Ishikawa (cell line): ENCODE data around the gene IGDCC3.

ENCODE experiments used
- CEBPB ChIP-seq: IDR thresholded peaks from 2 replicates; pipeline ENCODE4 v1.6.1; 2012
- CREB1 ChIP-seq: IDR thresholded peaks from 2 replicates; pipeline ENCODE4 v1.6.1; 2012; ENCODE audit warnings: low read depth
- EGR1 ChIP-seq: IDR thresholded peaks from 2 replicates; pipeline ENCODE4 v1.6.1; 2012
- EP300 ChIP-seq: IDR thresholded peaks from 2 replicates; pipeline ENCODE4 v1.6.1; 2012; ENCODE audit warnings: borderline replicate concordance
- FOXM1 ChIP-seq: IDR thresholded peaks from 2 replicates; pipeline ENCODE4 v1.6.1; 2012; ENCODE audit warnings: low read depth, borderline replicate concordance
- NFIC ChIP-seq: IDR thresholded peaks from 2 replicates; pipeline ENCODE4 v1.6.1; 2012
- RAD21 ChIP-seq: IDR thresholded peaks from 2 replicates; pipeline ENCODE4 v1.6.1; 2012; ENCODE audit warnings: low read depth
- TAF1 ChIP-seq: IDR thresholded peaks from 2 replicates; pipeline ENCODE4 v1.6.1; 2012; ENCODE audit warnings: low read depth, mild to moderate bottlenecking
- TCF12 ChIP-seq: IDR thresholded peaks from 2 replicates; pipeline ENCODE4 v1.6.1; 2012; ENCODE audit warnings: low read depth
- TEAD4 ChIP-seq: IDR thresholded peaks from 2 replicates; pipeline ENCODE4 v1.6.1; 2012
- YY1 ChIP-seq: IDR thresholded peaks from 2 replicates; pipeline ENCODE4 v1.6.1; 2012; ENCODE audit warnings: low read depth
- ZBTB7A ChIP-seq: IDR thresholded peaks from 2 replicates; pipeline ENCODE4 v1.6.1; 2012; ENCODE audit warnings: low read depth
- TF ChIP-seq, protein P1 (sequence below): IDR thresholded peaks from 2 replicates; pipeline ENCODE4 v1.6.1; 2012
- TF ChIP-seq, protein P2 (sequence below): IDR thresholded peaks from 2 replicates; pipeline ENCODE4 v1.6.1; 2012; ENCODE audit warnings: low read depth, mild to moderate bottlenecking
- TF ChIP-seq, protein P3 (sequence below): IDR thresholded peaks from 2 replicates; pipeline ENCODE4 v1.6.1; 2012

Gene IGDCC3

DNA sequence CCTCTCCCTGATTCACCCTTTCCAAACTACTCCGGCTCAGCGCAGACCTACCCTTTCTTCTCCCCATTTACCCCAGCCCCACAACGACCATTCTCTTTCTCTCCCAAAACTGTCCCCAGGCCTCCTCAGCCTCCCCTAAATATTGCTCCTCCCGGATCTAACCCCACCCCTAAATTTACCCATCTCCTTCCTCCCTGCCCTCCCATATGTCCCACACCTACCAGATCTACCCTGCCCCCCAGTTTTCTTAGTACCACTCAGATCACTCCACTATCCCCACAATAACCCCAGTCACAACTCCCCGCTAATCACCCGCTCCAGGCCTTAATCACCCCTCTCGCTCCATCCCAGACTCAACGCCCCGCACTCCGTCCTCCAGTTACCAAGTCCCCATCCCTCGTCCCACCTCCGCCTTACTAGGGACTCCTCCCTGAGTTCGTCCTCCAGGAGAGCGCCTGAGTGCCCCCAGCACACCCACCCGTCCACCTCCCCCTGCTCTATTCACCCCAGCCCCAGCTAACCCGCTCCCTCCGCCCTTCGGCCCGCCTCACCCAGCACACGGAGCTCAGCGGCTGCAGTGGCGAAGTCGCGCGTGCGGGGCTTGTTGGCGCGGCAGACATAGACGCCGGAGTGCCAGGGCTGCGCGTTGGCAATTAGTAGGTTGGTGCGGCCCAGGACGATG lies 18.6 kb upstream of the IGDCC3 start:
- TF ChIP-seq CEBPB (no peak), YY1 (no peak), FOXM1 (no peak), ZBTB7A (no peak), NFIC (no peak), TCF12 (no peak), EP300 (no peak), CREB1 (no peak), TEAD4 (no peak)
- TF ChIP-seq, protein P1, sequence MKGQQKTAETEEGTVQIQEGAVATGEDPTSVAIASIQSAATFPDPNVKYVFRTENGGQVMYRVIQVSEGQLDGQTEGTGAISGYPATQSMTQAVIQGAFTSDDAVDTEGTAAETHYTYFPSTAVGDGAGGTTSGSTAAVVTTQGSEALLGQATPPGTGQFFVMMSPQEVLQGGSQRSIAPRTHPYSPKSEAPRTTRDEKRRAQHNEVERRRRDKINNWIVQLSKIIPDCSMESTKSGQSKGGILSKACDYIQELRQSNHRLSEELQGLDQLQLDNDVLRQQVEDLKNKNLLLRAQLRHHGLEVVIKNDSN, result no peak
- TF ChIP-seq, protein P2, sequence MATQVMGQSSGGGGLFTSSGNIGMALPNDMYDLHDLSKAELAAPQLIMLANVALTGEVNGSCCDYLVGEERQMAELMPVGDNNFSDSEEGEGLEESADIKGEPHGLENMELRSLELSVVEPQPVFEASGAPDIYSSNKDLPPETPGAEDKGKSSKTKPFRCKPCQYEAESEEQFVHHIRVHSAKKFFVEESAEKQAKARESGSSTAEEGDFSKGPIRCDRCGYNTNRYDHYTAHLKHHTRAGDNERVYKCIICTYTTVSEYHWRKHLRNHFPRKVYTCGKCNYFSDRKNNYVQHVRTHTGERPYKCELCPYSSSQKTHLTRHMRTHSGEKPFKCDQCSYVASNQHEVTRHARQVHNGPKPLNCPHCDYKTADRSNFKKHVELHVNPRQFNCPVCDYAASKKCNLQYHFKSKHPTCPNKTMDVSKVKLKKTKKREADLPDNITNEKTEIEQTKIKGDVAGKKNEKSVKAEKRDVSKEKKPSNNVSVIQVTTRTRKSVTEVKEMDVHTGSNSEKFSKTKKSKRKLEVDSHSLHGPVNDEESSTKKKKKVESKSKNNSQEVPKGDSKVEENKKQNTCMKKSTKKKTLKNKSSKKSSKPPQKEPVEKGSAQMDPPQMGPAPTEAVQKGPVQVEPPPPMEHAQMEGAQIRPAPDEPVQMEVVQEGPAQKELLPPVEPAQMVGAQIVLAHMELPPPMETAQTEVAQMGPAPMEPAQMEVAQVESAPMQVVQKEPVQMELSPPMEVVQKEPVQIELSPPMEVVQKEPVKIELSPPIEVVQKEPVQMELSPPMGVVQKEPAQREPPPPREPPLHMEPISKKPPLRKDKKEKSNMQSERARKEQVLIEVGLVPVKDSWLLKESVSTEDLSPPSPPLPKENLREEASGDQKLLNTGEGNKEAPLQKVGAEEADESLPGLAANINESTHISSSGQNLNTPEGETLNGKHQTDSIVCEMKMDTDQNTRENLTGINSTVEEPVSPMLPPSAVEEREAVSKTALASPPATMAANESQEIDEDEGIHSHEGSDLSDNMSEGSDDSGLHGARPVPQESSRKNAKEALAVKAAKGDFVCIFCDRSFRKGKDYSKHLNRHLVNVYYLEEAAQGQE, result no peak
- TF ChIP-seq, protein P3, sequence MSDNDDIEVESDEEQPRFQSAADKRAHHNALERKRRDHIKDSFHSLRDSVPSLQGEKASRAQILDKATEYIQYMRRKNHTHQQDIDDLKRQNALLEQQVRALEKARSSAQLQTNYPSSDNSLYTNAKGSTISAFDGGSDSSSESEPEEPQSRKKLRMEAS, result no peak

DNA sequence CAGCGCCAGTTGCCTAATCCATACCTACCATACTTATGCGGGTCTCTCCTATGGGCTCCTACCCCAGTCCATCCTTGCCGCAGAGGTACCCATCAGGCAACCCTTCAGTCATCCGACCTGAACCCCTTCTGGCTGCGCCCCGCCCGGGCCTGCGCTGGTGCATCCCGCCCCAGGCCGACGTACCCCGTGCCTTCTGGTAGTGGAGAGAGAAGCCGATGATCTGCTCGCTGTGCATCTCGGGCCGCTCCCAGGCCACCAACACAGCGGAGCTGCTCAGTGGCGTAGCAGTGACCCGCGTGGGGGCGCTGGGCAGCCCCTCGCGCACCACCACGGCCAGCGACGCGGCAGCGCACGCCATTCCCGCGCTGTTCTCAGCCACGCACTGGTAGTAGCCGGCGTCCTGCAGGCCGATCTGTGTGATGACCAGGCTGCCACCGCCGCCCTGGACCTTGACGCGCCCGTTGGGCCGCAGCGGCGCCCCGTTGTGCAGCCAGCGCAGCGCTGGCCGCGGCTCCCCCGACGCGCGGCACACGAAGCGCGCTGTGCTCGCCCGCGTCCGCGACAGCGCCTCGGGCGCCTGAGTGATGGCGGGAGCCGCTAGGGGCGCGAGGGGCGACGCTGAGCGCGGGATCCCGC lies 17.9 kb upstream of the IGDCC3 start:
- TF ChIP-seq TAF1 (no peak), CREB1 (no peak), ZBTB7A (no peak), RAD21 (no peak), TEAD4 (no peak), TCF12 (no peak), EP300 (no peak)
- TF ChIP-seq, protein P1, result no peak

DNA sequence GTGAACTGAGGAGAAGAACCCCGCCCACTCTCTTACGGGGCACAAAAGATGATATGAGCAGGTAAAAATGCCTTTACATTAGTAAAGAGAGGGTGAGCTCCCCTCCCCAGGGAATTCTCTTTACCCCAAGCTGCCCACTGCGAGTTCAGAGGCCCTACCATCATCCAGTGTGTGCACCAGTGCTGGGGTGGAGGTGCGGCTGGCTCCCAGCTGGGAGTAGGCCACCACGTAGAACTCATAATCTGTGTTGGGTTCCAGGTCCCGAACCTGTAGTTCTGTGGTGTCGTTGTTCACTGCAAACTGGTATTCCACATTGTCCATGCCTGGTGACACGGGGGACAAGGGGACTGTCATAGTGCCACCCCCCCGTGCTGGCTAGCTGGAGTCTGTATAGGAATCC lies 17.1 kb upstream of the IGDCC3 start:
- TF ChIP-seq FOXM1 (no peak), CREB1 (no peak), EGR1 (no peak), NFIC (no peak), YY1 (no peak), TEAD4 (no peak), CEBPB (no peak), ZBTB7A (no peak), TCF12 (no peak), TAF1 (no peak)
- TF ChIP-seq, protein P1, result no peak
- TF ChIP-seq, protein P2, result no peak
- TF ChIP-seq, protein P3, result no peak

DNA sequence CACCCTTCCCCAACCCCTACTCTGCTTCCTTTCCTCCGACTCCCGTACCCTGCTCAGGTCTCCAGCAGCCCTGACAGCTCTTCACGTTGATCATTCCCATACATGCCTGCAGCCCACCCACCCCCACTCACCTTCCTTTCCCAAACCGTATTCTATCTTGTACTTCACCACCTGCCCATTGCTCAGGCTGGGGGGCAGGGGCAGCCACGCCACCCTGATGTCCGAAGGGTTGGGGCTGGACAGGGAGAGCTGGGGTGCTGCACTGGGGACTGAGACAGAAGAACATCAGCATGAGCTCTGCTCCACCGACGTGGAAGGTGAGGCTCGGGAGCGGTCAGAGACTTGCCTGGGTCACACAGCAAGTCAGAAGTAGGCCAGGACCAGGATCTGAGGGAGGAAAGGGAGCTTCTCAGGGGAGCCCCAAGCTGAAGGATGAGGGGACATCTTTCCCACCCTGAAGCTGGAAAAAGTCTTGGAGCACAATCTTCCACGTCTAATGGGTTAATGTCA lies 16.5 kb upstream of the IGDCC3 start:
- no peak for TF ChIP-seq RAD21
- no peak for TF ChIP-seq CEBPB
- TF ChIP-seq, protein P2, result no peak
- no peak for TF ChIP-seq YY1
- no peak for TF ChIP-seq FOXM1
- no peak for TF ChIP-seq CREB1
- TF ChIP-seq EP300, result no peak
- no peak for TF ChIP-seq ZBTB7A
- no peak for TF ChIP-seq NFIC
